PC-9 (cell line): ENCODE data around the gene MS4A10. TPM values are rescaled to one million over a fixed set of nuclear protein-coding genes. Genes with fewer than 3 reads are reported as not detected.
A peak's percentile ranks its signal among the peaks of the same experiment; 100 is the strongest.

Experiments used
- BruUV-seq: library from RNA; stranded (reverse); fragments of 400-500 nt; replicated peaks from 2 replicates; lab custom pipeline; 2021; lab: Mats Ljungman, UMichigan
- CTCF ChIA-PET: fragments of 300-600 bp; sonication (Branson Sonifier 250); formaldehyde crosslinking; loops from one replicate; lab custom pipeline; 2022; ENCODE audit warnings: antibody characterized with exemption; lab: Charles Lee
- POLR2A ChIA-PET: fragments of 300-600 bp; sonication (Branson Sonifier 250); formaldehyde crosslinking; loops from one replicate; lab custom pipeline; 2022; ENCODE audit warnings: antibody characterized with exemption; ENCODE audit not compliant: unreplicated experiment; lab: Charles Lee
- DNase-seq, 2 experiments: peaks; one replicate each; pipeline versions ENCODE4 v3.0.0 to v3.0.0-alpha.2; 2015 to 2022; ENCODE audit warnings: mixed read lengths in 1 of 2
- H2AFZ ChIP-seq: fragments of 200-600 bp; sonication (generic); 2 replicates; pipeline ENCODE4 v1.8.1; 2017; ENCODE audit warnings: antibody characterized with exemption
- H3F3A ChIP-seq: fragments of 200-600 bp; sonication (generic); 2 replicates; pipeline ENCODE4 v1.8.1; 2017; ENCODE audit warnings: antibody characterized with exemption, mild to moderate bottlenecking, low read depth; ENCODE audit not compliant: insufficient read depth
- H3K27ac ChIP-seq: fragments of 200-600 bp; sonication (generic); 2 replicates; pipeline ENCODE4 v1.6.1; 2016; ENCODE audit warnings: mixed run types
- H3K27me3 ChIP-seq: fragments of 200-600 bp; sonication (generic); 2 replicates; pipeline ENCODE4 v1.6.1; 2016; ENCODE audit warnings: low read depth, mixed run types; ENCODE audit not compliant: insufficient read depth
- H3K36me3 ChIP-seq: fragments of 200-600 bp; sonication (generic); 2 replicates; pipeline ENCODE4 v1.6.1; 2016; ENCODE audit warnings: low read depth, mixed run types
- H3K4me1 ChIP-seq: fragments of 200-600 bp; sonication (generic); replicated peaks from 2 replicates; pipeline ENCODE4 v1.6.1; 2016; ENCODE audit warnings: mixed run types; ENCODE audit not compliant: insufficient read depth
- H3K4me2 ChIP-seq: fragments of 200-600 bp; sonication (generic); 2 replicates; pipeline ENCODE4 v1.6.1; 2017; ENCODE audit warnings: mixed run types
- H3K4me3 ChIP-seq: fragments of 200-600 bp; sonication (generic); 2 replicates; pipeline ENCODE4 v1.6.1; 2016; ENCODE audit warnings: mixed run types
- H3K79me2 ChIP-seq: fragments of 200-600 bp; sonication (generic); 2 replicates; pipeline ENCODE4 v1.6.1; 2017; ENCODE audit warnings: low read depth, mixed run types
- H3K9me2 ChIP-seq: fragments of 200-600 bp; sonication (generic); 2 replicates; pipeline ENCODE4 v1.8.1; 2017; ENCODE audit warnings: mild to moderate bottlenecking; ENCODE audit not compliant: insufficient read depth
- H3K9me3 ChIP-seq: fragments of 200-600 bp; sonication (generic); 2 replicates; pipeline ENCODE4 v1.8.1; 2016; ENCODE audit warnings: low read depth; ENCODE audit not compliant: insufficient read depth
- H4K20me1 ChIP-seq: fragments of 200-600 bp; sonication (generic); 2 replicates; pipeline ENCODE4 v1.8.1; 2017; ENCODE audit not compliant: insufficient read depth
- EZH2 ChIP-seq: fragments of 200-600 bp; sonication (generic); IDR thresholded peaks from 2 replicates; pipeline ENCODE4 v1.8.0; 2017; ENCODE audit warnings: antibody characterized with exemption, low read depth
- intact Hi-C: fragments of 100-400 bp; cut with micrococcal nuclease; formaldehyde crosslinking; loops from one replicate; pipeline ENCODE4 v1.10.0; 2022; ENCODE audit not compliant: unreplicated experiment
- total RNA-seq: library from RNA; stranded (reverse); gene quantifications from 2 replicates; pipeline ENCODE4 v1.2.3, GENCODE V29; 2021
- TF ChIP-seq, protein P1 (sequence below): fragments of 200-600 bp; sonication (generic); conservative IDR thresholded peaks from 2 replicates; pipeline ENCODE4 v1.6.1; 2017; ENCODE audit warnings: mixed run types, antibody characterized with exemption, mild to moderate bottlenecking, moderate library complexity

MS4A10 gene
- total RNA-seq, 1 experiment from 2014 or later, result not detected

DNA sequence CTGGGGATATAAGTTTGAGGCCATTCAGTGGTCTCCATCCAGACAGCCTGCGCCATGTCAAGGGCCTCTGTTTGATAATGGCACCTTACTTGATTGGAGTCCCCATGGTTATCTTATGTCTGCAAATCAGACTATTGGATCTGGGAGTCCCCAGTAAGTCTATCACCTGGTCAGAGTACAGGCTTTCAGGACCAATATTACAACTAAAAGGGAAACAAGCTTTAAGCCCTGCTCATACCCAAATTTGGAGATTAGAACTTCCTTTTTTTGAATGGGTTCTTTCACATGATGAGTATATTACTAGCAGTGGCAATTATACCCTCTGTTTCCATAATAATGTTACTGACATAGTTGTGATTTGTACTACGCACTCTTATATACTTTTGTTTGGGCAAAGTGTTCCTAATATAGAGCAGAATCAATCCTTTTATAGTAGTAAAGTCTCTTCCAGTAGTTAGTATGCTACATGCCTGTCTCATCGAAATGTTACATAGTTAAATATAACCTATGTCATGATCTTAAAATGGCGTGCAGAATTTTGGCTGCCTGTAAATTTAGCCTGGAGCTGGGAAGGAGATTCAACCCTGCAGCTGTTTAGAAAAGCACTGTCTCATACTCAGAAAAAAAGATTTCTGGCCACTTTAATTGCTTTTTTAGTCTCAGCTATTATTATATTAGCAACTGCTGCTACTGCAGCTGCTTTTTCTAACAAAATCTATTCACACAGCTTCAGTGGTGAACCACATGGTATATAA is 23.5 kb upstream of the MS4A10 start:
- Histone ChIP-seq H3K9me3 (no peaks in the 10 kb centered on the region), H3K27me3 (peaks cover 99% of the 10 kb centered on the region), H3K4me1 (no peaks in the 10 kb centered on the region), H3K9me2 (no peaks in the 10 kb centered on the region), H3K4me2 (no peak overlapping the region), H3K36me3 (no peaks in the 10 kb centered on the region), H3K79me2 (no peaks in the 10 kb centered on the region), H2AFZ (no peak overlapping the region), H4K20me1 (no peaks in the 10 kb centered on the region), H3K27ac (no peak overlapping the region), H3F3A (no peaks in the 10 kb centered on the region), H3K4me3 (no peak overlapping the region)
- no peak for DNase-seq
- ChIA-PET POLR2A (no interaction called here), CTCF (no interaction called here)
- intact Hi-C loops, result no loop called here
- no TSS peak for BruUV-seq
- TF ChIP-seq EZH2, result no peak
- TF ChIP-seq, protein P1, sequence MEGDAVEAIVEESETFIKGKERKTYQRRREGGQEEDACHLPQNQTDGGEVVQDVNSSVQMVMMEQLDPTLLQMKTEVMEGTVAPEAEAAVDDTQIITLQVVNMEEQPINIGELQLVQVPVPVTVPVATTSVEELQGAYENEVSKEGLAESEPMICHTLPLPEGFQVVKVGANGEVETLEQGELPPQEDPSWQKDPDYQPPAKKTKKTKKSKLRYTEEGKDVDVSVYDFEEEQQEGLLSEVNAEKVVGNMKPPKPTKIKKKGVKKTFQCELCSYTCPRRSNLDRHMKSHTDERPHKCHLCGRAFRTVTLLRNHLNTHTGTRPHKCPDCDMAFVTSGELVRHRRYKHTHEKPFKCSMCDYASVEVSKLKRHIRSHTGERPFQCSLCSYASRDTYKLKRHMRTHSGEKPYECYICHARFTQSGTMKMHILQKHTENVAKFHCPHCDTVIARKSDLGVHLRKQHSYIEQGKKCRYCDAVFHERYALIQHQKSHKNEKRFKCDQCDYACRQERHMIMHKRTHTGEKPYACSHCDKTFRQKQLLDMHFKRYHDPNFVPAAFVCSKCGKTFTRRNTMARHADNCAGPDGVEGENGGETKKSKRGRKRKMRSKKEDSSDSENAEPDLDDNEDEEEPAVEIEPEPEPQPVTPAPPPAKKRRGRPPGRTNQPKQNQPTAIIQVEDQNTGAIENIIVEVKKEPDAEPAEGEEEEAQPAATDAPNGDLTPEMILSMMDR, result no peak

DNA sequence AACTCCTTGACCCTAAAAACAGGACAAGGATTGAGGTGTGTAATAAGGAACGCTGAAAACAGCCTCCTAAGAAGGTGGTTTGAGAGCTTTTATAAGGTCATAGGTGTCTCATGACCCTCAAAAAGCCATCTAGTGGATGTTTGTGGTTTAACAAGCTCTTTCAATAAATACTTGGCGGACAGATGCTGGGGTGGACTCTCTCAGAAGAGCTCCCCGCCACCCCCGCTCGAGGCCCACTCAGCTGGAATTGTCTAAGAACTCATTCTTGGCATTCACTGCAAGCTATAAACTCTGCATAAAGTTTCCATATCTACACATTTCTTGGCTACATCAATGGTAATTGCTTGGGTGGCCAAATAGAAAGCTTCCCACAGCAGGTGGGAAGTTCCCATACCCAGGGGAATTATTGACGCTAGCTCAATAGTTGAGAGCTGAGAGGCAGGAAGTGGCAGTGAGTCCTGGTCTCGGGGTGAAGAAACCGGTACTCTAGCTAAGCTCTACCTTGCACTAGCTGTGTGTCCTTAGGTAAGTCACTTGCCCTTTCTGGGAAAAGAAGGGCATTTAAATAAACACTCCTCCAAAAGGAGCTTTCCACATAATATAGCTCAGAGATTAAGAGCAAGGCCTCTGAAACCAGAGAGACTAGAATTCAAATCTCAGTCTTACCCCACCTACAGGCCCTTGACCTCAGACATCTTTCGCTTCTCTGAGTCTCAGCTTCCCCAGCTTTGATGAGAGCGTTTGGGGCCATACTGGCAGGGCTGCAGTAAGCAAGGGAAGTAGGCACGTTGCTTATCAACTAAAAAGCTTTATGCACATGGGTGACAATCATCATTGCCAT is 22.1 kb upstream of the MS4A10 start:
- Histone ChIP-seq H2AFZ (no peak overlapping the region), H3K79me2 (no peaks in the 10 kb centered on the region), H3F3A (no peaks in the 10 kb centered on the region), H3K4me3 (no peak overlapping the region), H3K27ac (no peak overlapping the region), H3K9me3 (no peaks in the 10 kb centered on the region), H4K20me1 (no peaks in the 10 kb centered on the region), H3K4me2 (no peak overlapping the region), H3K9me2 (no peaks in the 10 kb centered on the region), H3K36me3 (no peaks in the 10 kb centered on the region), H3K4me1 (no peaks in the 10 kb centered on the region), H3K27me3 (peaks cover 94% of the 10 kb centered on the region)
- ChIA-PET POLR2A (interaction anchor here (0.5 to 0.6 kb wide), 2 partner anchors 305 to 573 kb away, joined by 4 read pairs; no protein-coding TSS in a partner anchor), CTCF (interaction anchor here (0.6 to 2.0 kb wide), 2 partner anchors 12 to 1656 kb away, joined by 3 to 6 read pairs; no protein-coding TSS in a partner anchor)
- intact Hi-C loops, result no loop called here
- no peak for DNase-seq
- no peak for TF ChIP-seq EZH2
- TF ChIP-seq, protein P1, result peak; percentile 63
- BruUV-seq, result no TSS peak

DNA sequence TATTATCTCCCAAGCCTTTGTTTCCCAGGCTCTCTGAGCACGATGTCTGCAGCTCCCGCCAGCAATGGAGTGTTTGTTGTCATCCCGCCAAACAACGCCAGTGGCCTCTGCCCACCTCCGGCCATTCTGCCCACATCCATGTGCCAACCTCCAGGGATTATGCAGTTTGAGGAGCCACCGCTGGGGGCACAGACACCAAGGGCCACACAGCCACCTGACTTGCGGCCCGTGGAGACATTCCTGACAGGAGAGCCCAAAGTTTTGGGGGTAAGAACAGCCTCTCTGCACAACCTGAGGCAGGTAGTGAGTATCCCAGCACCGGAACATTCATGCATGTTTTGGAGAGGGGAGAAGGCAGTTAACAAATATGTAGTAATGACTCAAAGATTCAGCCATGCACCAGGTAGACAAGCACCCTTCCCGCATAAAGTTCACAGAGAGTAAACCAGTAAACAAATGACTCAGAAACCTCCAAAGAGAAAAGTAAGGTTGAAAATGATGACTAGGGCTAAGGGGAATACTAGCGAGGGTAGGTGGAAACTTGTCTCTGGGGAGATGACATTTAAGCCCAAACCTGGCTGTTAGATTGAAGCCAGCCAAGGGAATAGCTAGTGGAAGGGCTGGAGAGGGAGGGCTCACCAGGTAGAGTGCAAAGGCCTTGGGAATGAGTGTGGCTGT is 21.3 kb upstream of the MS4A10 start:
- Histone ChIP-seq H3K9me2 (no peaks in the 10 kb centered on the region), H3K27me3 (peaks cover 94% of the 10 kb centered on the region), H3K79me2 (no peaks in the 10 kb centered on the region), H4K20me1 (no peaks in the 10 kb centered on the region), H3K9me3 (no peaks in the 10 kb centered on the region), H3K4me2 (no peak overlapping the region), H3K4me1 (no peaks in the 10 kb centered on the region), H3K27ac (no peak overlapping the region), H3F3A (no peaks in the 10 kb centered on the region), H2AFZ (no peak overlapping the region), H3K4me3 (no peak overlapping the region), H3K36me3 (no peaks in the 10 kb centered on the region)
- TF ChIP-seq, protein P1, result 0 out of 2 replicates have a peak, but pooled peaks have one; percentile 24
- TF ChIP-seq EZH2, result no peak
- ChIA-PET POLR2A (interaction anchor here (0.5 kb wide), 1 partner anchor 572 kb away, joined by 4 read pairs; no protein-coding TSS in a partner anchor), CTCF (interaction anchor here (2.0 kb wide), 1 partner anchor 11 kb away, joined by 6 read pairs; no protein-coding TSS in a partner anchor)
- BruUV-seq, result no TSS peak
- no peak for DNase-seq
- intact Hi-C loops, result no loop called here
